ENCODE results near the gene TTC21B.

TTC21B gene

DNA sequence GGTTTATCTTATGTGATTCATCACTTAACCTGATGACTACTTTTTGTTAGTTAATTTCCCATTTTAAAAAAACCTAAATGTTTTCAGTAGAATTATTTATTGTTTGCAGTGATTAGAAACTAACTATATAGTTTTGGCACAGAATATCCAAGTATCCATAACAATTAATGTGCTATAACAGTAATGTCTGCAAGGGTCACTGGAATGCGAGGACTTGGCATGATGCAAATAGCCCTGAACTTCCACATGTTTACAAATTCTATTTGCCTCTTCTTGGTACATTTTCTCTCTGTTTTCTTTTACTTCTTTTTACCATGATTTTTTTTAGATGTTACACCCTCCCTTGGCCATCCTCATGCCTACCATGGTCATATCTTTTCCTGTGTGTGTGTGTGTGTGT, 110.2 kb downstream of the TTC21B start:
- Histone ChIP-seq H3K27me3 (ENCODE audit: control insufficient read depth, insufficient read depth, low read length) (no peaks in the 10 kb centered on the region), H3K4me1 (no peaks in the 10 kb centered on the region), H3K4me2 (ENCODE audit: low read length) (no peak overlapping the region), H3K36me3 (ENCODE audit: control insufficient read depth, insufficient read depth, low read length) (no peaks in the 10 kb centered on the region), H3K79me2 (no peaks in the 10 kb centered on the region), H3K4me3 (ENCODE audit: low read depth, low read length) (no peak overlapping the region), H3K9me3 (ENCODE audit: control insufficient read depth, low read length) (no peaks in the 10 kb centered on the region), H3K9ac (no peak overlapping the region), H3K27ac (no peak overlapping the region), H2AFZ (no peak overlapping the region)
- TF ChIP-seq, protein P1, sequence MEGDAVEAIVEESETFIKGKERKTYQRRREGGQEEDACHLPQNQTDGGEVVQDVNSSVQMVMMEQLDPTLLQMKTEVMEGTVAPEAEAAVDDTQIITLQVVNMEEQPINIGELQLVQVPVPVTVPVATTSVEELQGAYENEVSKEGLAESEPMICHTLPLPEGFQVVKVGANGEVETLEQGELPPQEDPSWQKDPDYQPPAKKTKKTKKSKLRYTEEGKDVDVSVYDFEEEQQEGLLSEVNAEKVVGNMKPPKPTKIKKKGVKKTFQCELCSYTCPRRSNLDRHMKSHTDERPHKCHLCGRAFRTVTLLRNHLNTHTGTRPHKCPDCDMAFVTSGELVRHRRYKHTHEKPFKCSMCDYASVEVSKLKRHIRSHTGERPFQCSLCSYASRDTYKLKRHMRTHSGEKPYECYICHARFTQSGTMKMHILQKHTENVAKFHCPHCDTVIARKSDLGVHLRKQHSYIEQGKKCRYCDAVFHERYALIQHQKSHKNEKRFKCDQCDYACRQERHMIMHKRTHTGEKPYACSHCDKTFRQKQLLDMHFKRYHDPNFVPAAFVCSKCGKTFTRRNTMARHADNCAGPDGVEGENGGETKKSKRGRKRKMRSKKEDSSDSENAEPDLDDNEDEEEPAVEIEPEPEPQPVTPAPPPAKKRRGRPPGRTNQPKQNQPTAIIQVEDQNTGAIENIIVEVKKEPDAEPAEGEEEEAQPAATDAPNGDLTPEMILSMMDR (IDR thresholded peaks at IDR 0.05), result no peak

DNA sequence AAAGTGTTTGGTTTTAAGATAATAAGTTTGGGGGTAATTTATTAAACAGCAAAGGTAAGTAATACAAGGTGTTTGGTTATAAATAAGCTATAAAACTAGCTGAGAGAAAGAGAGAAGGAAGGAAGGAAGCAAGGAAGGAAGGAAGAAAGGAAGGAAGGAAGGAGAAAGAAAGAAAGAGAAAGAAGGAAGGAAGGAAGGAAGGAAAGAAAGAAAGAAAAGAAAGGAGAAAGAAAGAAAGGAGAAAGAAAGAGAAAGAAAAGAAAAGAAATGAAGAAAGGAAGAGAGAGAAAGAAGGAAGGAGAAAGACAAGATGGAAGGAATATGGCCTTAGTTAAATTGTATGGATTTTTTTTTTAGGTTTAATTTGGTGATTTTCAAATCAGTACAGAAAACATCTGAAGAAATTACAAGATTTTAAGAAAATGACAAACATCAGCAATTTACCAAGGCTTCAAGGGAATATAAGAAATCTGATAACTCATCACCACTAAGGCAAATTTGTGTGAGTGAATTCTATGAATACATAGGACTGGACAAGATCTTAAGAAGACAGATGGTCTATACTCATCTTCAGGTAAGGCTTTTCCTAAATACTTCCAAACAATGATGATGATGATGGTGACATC, 113.1 kb downstream of the TTC21B start:
- Histone ChIP-seq H3K79me2 (no peaks in the 10 kb centered on the region), H2AFZ (no peak overlapping the region), H3K4me3 (ENCODE audit: low read depth, low read length) (no peak overlapping the region), H3K4me2 (ENCODE audit: low read length) (no peak overlapping the region), H3K27me3 (ENCODE audit: control insufficient read depth, insufficient read depth, low read length) (no peaks in the 10 kb centered on the region), H3K9me3 (ENCODE audit: control insufficient read depth, low read length) (no peaks in the 10 kb centered on the region), H3K36me3 (ENCODE audit: control insufficient read depth, insufficient read depth, low read length) (no peaks in the 10 kb centered on the region), H3K9ac (no peak overlapping the region), H3K4me1 (no peaks in the 10 kb centered on the region), H3K27ac (no peak overlapping the region)
- TF ChIP-seq, protein P1 (IDR thresholded peaks at IDR 0.05), result no peak

DNA sequence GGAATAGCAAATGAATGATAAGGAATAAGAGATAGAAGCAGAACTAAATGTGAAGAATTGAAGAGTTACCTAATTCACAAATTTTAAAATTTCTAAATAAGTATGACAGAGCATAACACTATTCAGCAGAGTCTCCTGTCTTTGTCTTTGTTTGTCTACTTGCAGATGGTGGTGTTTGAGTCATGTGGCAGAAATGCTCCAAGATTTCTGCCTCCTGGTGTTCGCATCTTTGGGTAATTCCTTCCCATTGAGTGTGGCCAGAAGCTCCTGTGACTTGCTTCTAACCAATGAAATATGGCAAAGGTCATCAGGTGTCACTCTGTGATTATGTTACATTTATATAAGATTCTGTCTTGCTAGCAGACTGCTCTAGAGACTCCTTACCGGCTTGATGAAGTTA, 114.0 kb downstream of the TTC21B start:
- Histone ChIP-seq H3K27me3 (ENCODE audit: control insufficient read depth, insufficient read depth, low read length) (no peaks in the 10 kb centered on the region), H3K9me3 (ENCODE audit: control insufficient read depth, low read length) (no peaks in the 10 kb centered on the region), H3K79me2 (no peaks in the 10 kb centered on the region), H3K4me1 (no peaks in the 10 kb centered on the region), H3K27ac (no peak overlapping the region), H3K9ac (no peak overlapping the region), H3K36me3 (ENCODE audit: control insufficient read depth, insufficient read depth, low read length) (no peaks in the 10 kb centered on the region), H3K4me3 (ENCODE audit: low read depth, low read length) (no peak overlapping the region), H3K4me2 (ENCODE audit: low read length) (no peak overlapping the region), H2AFZ (no peak overlapping the region)
- TF ChIP-seq, protein P1 (IDR thresholded peaks at IDR 0.05), result no peak

DNA sequence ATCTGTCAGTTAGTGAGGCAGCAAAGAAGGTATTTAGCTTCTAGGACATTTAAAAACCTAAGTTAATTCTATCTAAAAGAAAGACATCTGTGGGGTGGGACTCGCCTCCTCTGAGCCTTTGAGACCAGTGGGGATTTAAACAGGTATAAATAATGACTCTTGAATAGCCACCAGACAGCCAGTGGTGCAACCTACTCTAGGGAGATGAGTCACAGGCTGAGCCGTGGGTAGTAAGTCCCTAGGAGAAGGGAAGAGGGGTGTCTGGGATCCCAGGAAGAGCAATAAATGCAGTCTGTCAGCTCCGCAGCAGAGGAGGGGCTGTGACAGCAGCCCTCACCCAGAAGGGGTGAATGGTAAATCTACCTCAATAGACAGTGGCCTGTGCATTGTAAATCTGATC, 116.5 kb downstream of the TTC21B start:
- no peak overlapping the region for H2AFZ ChIP-seq
- H3K4me1 ChIP-seq, result no peaks in the 10 kb centered on the region
- no peak overlapping the region for H3K4me3 ChIP-seq (ENCODE audit: low read depth, low read length)
- H3K27me3 ChIP-seq (ENCODE audit: control insufficient read depth, insufficient read depth, low read length), result no peaks in the 10 kb centered on the region
- no peak overlapping the region for H3K9ac ChIP-seq
- no peak overlapping the region for H3K27ac ChIP-seq
- TF ChIP-seq, protein P1 (IDR thresholded peaks at IDR 0.05), result no peak
- no peaks in the 10 kb centered on the region for H3K79me2 ChIP-seq
- H3K4me2 ChIP-seq (ENCODE audit: low read length), result no peak overlapping the region
- no peaks in the 10 kb centered on the region for H3K36me3 ChIP-seq (ENCODE audit: control insufficient read depth, insufficient read depth, low read length)
- no peaks in the 10 kb centered on the region for H3K9me3 ChIP-seq (ENCODE audit: control insufficient read depth, low read length)

DNA sequence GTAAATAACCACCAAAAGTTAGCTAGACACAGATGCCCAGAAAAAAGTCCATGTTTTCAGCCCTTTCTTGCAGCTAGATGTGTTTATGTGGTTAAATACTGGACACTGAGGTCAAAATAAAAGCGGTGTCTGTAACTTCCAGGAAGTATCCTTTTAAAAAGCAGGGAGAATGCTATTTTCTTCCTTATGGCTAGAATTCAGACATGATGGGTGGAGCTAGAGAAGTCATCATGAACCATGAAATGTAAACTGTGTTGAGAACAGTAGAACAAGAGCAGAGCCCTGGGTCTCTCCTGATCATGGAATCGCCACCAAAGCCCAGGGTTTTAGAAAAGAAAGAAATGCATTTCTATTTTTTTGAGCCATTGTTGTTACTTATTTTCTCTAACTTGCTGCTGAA, 118.2 kb downstream of the TTC21B start:
- Histone ChIP-seq H3K4me1 (no peaks in the 10 kb centered on the region), H3K9me3 (ENCODE audit: control insufficient read depth, low read length) (no peaks in the 10 kb centered on the region), H2AFZ (no peak overlapping the region), H3K27ac (no peak overlapping the region), H3K36me3 (ENCODE audit: control insufficient read depth, insufficient read depth, low read length) (no peaks in the 10 kb centered on the region), H3K9ac (no peak overlapping the region), H3K79me2 (no peaks in the 10 kb centered on the region), H3K4me2 (ENCODE audit: low read length) (no peak overlapping the region), H3K27me3 (ENCODE audit: control insufficient read depth, insufficient read depth, low read length) (no peaks in the 10 kb centered on the region), H3K4me3 (ENCODE audit: low read depth, low read length) (no peak overlapping the region)
- TF ChIP-seq, protein P1 (IDR thresholded peaks at IDR 0.05), result no peak

All from parathyroid adenoma (tissue), 2 donors.